Amniotic stem cell (primary cell): ENCODE measurements around the gene CCDC122.
"Not testable (repeated sequence)": the region's sequence is repeated elsewhere in the genome, so short reads cannot be mapped to it uniquely, and the experiment has no call there.

Experiments used
- DNase-seq: peaks from one replicate; lab custom pipeline; 2025; lab: John Stamatoyannopoulos, UW

The CCDC122 gene

DNA sequence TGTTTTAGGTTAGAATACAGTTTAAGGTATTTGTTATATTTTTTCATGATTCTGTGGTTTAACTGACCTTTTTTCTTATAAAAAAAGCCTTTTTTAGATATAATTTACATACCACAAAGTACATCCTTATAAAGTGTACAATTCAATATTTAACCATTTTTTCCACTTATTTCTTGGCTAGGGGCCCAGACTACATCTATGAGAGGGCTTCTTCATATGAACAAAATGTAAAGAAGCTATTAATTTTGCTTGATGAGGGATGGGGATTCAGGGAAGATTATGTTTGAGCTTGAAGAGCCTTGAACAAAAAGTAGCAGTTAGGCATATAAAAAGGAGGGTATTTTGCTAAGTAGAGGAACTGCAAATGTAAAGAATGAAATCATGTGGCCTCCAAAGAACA lies 2.2 kb downstream of the CCDC122 start:
- DNase-seq, result no peak

DNA sequence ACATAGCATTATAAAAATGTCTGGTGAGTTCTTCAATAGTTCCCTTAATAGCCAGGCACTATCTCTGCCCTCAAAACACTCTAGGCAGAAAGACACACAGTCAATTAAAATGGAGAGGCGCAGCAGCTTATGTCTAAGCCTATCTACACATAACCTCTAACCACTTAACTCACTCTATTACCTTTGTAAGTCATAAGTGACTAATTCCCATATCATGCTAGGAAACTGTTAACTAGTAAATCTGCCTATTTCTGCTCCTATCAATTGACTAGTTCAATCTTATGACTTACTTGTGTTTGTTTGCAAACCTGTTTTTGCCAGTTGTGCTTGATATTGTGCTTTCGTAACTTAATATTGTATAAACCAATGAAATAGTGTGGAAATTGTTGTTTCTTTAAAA lies 3.2 kb downstream of the CCDC122 start:
- DNase-seq, result no peak

DNA sequence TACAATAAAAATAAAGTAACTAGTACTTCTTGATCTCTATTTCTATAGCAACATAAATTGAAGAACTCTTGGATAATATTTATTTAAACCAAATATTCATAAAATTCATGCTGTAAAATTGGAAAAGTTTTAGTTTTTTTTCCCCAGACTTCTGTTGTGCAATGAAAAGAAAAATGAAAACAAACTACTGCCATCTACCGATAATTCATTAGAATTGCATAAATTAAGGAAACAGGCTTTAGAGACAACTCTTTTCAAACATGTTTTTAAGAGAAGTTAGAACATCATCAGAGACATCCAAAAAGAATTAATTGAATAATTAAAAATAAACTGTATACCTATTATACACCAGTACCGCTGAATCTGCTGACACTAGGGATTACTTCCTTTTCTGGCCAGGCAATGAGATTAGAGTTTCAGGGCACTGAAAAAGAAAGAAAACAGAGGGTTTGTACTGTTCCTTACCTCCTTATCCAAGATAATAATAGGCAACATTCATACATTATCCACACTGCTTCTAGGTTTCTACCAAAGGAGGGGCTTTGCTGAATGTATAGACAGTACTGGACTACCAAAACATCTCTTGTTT lies 4.9 kb downstream of the CCDC122 start:
- no peak for DNase-seq

GRCh38 chr13:43872181-43872580 lies 7.4 kb downstream of the CCDC122 start:
- DNase-seq, result no peak

- no peak for DNase-seq
These were observed 13.6 kb downstream of the CCDC122 start for GRCh38 chr13:43865892-43866291.

DNA sequence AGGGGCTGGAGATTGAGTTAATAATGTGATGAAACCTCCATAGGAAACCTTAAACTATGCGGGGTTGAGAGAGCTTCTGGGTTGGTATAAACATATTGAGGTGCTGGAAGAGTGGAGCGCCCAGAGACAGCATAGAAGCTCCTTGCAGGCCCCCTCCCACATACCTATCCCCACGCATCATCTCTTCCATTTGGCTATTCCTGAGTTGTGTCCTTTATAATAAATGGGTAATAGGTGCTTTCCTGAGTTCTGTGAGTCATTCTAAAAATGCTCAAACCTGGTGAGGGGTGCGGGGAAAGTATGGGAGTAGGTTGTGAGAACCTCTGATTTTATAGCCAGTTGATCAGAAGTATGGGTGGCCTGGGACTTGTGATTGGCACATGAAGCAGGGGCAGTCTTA lies 14.6 kb downstream of the CCDC122 start:
- DNase-seq, result no peak

DNA sequence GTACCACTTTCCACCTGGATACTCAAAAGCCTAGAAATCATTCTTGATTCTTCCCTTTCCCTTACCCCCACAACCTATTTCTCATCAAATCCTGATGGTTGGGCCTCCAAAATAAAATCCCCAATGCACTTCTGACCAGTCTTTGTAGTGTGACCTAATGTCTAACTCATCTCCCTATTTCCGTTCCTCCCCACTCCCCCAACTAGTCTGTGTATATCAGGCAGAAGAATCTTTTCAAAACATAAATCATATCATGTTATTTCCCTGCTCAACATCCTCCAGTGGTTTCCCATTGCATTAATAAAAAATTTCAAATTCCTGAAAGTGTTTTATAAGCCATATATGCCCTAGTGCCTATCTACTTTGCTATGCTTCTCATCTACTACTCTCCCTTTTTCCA lies 17.7 kb downstream of the CCDC122 start:
- DNase-seq, result no peak

DNA sequence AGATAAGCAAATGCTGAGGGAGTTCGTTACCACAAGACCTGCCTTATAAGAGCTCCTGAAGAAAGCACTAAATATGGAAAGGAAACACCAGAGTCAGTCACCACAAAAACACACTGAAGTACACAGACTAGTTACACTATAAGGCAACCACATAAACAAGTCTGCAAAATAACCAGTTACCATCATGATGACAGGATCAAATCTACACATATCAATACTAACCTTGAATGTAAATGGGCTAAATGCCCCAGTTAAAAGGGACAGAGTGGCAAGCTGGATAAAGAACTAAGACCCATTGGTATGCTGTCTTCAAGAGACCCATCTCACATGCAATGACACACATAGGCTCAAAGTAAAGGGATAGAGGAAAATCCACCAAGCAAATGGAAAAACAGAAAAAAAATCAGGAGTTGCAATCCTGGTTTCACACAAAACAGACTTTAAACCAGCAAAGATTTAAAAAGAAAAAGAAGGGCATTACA lies 26.6 kb downstream of the CCDC122 start:
- no peak for DNase-seq

DNA sequence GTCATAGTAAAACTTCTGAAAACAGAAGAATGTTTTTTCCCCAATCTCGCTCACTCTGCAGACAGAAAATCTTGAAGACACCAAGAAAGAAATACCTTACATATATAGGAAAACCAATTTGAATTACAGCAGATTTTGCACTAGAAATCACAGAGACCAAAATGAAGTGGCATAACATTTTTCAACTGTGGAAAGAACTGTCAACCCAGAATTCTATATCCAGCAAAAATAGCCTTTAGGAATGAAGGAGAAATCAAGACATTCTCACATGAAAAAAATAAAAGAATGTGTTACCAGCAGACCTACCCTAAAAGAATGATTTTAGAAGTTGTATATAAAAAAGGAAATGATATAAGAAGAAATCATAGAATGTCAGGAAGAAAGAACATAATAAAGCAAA lies 28.7 kb downstream of the CCDC122 start:
- no peak for DNase-seq

DNA sequence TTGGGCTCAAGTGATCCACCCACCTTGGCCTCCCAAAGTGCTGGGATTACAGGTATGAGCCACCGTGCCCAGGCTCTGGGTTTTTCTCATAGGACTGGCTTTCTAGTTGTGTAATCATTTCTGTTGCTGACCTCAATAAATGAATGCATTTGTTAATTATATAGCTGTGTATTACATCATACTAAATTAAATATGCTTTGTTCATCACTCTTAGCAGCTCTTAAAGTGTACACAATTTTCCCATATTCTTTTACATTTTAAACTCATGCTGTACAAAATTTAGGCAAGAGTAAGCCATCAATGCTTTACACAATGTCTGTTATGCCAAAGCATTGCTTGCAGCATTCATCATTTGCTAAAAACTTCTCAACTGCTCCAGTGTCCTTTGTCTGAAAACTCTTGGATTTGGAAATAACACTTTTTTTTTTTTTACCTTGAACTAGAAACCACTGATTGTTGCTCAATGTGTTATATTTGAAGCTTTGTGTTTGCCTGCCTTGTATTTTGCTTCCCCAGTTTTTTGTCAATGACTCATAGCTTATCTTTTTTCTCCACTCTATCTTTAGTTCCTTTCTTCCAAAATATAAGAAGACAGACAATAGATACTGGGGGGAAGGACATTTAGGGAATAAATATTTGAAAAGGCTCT lies 31.4 kb downstream of the CCDC122 start:
- DNase-seq, result no peak

DNA sequence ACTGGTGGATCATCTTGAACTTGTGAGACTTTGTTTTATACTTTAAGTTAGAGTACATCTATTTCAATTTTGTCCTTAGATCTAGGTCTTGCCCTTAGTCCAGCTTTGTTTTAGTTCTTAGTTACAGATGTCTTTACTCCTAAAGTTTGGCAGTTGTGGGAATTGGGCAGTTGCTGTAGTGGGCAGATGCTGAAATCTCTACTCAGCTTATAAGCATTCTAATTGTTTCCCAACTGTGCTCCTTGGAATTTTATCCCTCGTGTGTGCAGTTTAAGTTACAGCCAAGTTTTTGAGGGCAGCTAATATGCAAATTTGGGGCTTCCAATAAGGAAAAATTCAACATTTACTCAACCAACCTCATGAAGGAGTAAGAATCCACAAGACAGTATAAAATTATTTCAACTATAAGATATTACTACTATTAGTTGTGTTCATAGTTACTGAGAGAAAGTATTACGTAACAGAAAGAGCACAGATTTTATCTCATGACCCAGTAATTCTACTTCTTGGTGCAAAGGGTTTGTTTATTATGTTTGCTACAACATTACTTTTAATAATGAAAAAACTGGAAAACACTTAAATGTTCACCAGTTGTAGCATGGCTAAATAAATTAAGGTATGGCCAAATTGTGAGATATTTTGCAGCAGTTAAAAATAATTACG lies 32.9 kb downstream of the CCDC122 start:
- DNase-seq, result no peak

DNA sequence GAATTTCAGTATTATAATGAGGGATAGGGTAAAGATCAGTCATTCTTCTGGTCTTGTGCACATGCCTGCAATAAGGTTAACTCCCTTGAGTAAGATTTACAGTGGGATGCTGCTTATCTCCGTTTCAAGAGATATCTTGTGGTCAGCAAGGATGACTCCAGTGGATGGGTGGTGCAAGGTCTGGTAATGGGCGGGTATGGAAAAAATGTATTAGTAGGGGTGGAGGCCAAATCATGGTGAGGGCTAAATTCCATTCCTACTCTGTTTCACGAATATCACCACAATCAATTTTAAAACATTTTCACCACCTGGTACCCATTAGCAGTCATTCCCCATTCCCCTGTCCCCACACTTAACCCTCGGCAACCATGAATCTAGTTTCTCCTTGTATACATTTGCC lies 40.6 kb downstream of the CCDC122 start:
- no peak for DNase-seq

DNA sequence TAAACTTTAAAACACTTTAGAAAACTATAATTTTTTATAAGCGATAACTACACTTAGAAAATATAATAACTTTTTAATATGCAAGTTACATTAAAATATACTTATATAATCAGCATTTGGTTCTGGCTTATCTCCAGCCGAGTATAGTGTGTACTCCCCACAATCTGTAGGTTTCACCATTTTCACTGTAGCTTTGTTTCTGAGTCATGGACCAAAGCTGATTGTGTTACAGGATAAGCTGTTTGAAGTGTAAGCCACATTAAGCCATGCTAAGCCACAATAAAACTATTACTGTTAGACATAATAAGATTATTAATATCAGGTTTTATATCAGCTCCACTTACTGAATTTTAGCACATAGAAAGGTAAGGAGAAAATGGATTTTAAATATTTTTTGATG lies 43.8 kb downstream of the CCDC122 start:
- DNase-seq, result no peak

DNA sequence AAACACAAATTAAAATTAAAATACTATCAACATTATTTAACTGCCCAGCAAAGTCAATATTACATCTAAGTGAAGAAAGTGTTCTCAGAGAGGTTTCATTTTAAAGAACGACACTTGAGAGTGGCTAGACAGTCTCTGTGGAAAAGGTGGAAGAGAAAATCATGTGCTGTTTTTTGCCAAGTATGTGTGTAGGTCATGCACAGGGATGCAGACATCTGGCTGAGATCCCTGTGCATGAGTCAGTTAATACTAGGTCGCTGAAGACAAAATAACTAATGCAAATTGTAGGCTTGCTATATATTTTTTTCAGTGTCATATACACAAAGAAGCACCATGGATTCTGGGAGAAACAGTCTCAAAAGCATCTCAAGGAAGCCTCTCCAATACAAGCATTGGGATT lies 48.5 kb downstream of the CCDC122 start:
- peak; percentile 28 for DNase-seq

DNA sequence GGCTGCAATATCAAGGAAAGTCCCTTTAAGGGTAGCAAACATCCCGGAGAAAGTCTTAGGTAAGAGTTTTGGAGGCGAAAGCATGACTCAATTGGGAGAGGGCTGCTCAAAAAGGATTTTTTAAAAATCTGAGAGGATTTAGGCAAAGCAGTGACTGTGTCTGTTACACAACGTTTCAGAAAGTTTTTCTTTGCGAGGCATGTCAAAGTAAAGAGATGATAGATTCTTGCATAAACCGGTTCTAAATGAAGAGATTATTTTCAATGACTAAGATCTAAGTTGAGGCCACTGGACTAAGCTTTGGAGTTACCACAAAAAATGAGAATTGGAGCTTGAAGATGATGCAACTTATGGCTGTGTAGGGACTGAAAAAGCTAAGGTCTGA lies 49.1 kb downstream of the CCDC122 start:
- peak; percentile 82 for DNase-seq

GRCh38 chr13:43824656-43825055 lies 54.9 kb downstream of the CCDC122 start:
- not testable (repeated sequence) for DNase-seq

GRCh38 chr13:43822969-43823368 lies 56.6 kb downstream of the CCDC122 start:
- no peak for DNase-seq

DNA sequence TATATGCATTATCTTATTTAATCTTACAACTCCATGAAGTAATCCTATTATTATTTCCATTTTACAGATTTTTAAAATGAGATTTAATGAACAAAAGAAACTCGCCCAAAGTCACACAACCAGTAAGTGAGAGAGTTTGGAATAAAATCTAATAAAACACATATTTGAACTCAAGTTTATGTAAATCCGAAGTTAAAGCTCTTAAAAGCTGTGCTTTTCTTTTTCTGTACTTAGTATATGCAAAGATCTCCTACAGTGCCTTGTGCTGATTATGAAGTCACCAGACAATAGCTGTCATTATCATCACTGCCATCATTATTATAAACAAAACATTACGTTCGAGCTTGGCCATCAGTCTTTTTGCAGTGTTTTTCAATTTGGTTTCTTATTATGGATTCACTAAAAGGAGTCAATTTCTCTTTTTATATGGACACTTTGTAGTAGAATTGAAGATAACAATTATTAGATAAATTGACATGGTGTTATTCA lies 63.1 kb downstream of the CCDC122 start:
- DNase-seq, result no peak

DNA sequence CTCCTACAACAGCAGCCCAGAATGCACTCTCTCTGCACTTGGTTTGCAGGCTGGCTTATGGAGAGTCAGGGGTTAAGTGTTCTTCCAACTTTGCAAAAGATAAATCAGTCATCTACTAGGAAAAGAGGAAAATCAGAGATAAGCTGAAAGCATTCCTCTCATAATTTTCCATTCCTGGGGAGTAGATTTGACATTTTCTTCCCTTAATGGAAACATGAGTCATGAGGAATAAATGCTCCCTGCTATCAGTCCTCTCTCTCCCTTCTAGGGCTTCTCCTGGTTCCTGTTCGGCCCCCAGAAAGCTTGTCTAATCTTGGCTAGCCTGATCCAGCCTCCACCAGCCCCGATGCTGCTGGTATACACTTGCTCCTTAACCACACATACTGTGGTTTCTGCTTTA lies 64.3 kb downstream of the CCDC122 start:
- DNase-seq, result peak; percentile 60

GRCh38 chr13:43808676-43809075 lies 70.9 kb downstream of the CCDC122 start:
- DNase-seq, result no peak

GRCh38 chr13:43805681-43806128 lies 73.8 kb downstream of the CCDC122 start:
- no peak for DNase-seq

DNA sequence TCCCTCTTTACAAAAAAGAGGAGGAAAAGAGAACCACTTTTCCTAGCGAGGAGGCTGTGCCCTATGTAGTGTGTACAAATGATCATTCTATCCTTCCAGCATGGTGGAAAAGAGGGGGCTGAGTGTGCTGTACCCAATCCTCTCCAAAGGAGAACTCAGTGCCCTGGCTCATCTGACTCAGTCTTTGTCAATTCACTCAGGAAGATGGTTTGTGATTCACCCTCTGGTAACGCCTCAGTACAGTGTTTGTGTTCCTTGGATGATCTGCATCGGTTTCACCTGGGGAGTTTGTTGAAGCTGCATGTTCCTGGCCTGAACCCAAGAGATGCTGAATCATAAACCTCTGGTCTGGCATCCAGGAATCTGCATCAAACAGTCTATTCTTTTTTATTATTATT lies 74.5 kb downstream of the CCDC122 start:
- peak; percentile 82 for DNase-seq

- peak; percentile 12 for DNase-seq
These were observed 75.0 kb downstream of the CCDC122 start for GRCh38 chr13:43804461-43805070.
